GM18519 (cell line): ENCODE data around the gene SMIM29.
A peak's percentile ranks its signal among the peaks of the same experiment; 100 is the strongest.

Experiments used
- ATAC-seq: cut with Tn5 transposase; IDR thresholded peaks from one replicate; pipeline ENCODE4 v1.9.1; 2021; ENCODE audit warnings: mild to moderate bottlenecking, moderate library complexity; ENCODE audit not compliant: unreplicated experiment, low FRiP score

SMIM29 gene

DNA sequence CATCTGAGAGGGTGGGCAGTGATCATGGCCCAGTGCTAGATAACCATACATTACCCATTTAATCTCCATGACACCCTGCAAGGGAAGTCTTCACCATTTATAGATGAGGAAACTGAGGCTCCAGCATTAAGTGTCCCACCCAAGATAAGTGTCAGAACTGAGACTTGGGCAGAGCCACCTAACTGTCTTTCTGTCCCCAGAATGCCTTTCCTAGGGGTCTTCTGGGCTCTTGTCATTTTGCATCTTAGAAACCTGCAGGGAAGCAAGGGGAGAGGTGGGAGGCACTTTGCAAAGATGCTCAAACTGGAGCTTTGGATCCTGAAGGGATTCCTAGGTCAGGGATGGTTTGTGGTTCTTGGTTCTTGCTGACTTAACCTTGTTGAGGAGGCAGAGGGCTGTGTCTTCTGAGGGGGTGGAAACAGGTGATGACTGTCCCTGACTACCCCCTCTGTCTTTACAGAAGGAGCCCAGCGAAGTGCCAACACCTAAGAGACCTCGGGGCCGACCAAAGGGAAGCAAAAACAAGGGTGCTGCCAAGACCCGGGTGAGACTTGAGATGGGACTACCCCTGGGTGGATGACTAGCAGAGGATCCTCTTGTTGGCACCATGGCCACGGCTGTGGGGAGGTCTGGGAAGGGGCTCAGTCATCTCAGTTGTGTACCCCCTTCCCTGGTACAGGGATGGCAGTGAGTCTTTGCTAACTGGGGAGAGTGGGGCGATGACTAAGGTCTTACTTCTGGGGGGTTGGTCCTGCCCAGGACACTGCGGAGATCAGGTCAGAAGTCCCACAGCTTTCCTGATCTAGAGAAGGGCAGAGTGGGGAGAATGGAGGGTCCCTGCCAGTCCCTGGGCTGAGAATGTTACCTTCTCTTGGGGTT, 6.3 kb downstream of the SMIM29 start:
- ATAC-seq: no peak

DNA sequence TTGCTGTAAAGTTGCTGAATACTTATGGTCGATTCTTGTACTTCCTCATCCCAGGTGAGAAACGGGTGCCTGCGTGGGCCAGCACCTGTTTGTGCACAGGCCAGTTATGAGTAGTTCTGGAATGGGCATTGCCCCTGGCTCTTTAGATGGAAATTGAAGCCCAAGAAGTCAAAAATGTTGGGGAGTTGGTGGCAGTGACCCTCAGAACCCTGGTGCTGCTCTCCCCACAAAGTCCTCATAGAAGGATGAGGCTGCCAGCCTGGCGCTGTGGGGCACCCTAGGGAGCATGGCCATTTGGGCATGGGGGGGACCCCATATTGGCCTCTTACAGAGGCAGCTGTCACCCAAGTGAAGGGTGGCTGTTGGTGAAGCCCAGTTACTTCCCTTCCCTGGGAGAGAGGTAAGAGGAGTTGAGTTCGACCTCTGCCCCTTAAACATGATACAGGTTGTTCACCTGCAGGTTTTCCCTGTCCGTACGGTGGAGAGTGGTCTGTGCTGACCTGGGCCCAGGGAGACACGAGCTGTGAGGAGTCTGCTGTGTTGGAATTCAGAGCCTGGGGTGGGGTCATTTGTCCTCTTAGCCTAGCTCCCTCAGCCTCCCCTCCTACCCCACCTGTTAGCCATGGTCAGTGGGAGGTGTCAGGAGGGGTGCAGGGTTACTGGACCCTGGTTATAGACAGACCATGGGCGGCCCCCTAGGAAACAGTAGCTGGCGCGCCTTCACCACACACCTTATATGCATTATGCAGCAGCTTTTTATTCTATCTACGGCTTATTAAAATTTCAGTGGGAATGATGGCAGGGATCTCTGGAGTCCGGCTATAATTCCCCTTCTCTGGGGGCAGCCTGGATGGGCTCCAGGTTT, 7.2 kb downstream of the SMIM29 start:
- no peak for ATAC-seq

DNA sequence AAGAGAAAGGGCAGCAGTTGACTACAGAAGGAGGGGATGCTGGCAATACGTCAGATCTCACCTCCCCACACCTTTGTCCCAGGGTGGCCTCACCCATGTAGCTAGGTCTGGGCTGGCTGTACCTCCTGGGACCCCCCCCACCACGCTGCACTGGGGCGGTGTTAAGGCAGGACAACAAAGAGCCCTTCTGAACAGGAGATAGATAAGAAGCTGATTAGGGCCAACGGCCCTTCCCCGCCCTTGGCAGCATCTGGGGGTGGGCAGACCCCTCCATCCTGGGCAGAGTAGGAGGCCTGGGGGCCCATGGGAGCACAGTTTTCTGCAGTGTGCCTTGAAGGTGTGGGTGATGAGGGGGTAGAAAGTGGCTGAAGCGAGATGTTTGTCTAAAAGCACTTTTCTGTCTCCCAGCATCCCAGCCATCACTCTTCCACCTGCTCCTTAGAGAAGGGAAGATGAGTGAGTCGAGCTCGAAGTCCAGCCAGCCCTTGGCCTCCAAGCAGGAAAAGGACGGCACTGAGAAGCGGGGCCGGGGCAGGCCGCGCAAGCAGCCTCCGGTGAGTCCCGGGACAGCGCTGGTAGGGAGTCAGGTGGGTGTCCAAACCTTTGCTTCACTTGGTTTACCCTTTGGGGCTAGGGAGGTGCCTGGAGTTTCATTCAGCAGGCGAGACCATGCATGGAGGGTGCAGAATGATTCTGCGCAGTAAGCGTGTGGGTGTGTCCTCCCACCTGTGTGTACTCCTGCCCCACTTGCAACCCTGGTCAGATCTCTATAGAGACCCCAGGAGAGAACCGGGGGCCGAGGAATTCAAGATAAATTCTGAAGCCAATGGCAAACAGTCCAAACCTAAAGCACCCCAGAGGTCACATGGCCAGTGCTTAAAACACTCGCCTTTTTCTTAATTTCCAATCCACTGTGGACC, 8.2 kb downstream of the SMIM29 start:
- ATAC-seq: no peak

DNA sequence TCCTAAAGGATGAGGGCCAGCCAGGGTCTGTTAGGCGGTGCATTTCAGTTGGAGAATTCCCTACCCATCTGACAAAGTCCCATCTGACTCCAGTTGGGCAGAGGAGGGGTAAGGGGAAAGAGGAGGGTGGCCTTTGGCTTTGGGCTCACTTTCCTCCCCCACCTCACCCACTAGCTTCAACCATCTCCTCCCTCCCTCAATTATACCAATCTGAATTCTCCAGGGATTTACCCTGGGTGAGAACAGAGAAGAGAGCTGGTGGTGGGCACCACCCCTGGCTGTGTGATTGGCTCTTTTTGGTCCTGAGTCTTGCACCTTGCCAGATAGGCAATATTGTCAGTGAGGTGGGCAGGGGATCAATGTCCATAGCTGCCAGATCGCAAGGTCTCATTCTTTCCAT, 8.9 kb downstream of the SMIM29 start:
- ATAC-seq: no peak

DNA sequence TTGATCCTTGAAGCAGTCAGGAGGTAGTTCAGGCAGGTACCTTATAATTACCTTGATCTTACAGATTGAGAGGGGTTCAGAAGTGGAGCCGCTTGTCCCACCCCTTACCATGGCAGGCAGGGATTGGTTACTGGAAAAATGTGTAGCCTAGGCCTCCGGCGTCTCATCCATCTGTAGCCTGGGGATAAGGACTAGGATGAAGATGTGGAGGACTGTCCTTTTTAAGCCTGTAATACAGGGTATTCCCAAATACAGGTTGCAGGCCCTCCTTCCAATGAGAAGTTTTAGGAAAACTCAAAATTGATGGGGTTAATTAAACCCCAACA, 9.3 kb downstream of the SMIM29 start:
- ATAC-seq: no peak

DNA sequence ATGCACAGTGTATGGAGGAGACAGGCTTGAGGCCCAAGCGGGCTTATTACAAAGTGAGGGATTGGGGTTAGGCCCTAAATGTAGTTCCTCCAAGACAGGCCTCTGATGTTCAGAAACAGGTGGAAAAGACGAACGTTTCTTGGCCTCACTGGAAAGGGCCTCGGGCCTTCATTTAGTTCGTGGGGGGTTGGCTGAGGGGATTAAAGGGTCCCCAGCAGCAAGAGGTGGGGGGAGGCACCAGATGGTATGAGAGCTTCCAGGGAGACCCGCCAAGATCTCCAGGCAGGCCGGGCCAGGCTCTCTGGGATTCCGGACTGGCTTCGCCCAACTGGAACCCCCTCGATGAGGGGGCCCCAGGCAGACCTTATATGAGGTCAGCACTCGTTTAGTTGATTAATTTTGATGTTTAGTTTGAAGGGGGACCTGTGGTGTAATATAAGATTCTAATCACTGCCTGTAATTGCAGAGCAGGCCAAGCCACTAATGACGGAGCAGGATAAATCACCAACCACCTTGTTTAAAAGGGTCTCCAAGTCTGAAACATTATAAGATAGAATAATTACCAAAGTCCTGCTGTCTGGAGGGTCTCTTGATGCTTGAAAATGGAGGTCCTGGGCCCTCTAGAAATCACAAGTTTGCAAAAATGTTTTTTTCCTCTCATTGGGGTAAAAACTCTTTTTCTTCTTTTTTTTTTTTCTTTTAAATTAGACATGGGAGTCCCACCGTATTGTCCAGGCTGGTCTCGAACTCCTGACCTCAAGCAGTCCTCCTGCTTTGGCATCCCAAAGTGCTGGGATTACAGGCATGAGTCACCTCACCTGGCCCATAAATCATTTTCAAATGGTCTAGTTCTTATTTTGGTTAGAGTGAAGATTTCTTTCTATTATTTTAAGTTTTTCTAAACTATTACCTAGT, 10.0 kb downstream of the SMIM29 start:
- ATAC-seq: no peak

DNA sequence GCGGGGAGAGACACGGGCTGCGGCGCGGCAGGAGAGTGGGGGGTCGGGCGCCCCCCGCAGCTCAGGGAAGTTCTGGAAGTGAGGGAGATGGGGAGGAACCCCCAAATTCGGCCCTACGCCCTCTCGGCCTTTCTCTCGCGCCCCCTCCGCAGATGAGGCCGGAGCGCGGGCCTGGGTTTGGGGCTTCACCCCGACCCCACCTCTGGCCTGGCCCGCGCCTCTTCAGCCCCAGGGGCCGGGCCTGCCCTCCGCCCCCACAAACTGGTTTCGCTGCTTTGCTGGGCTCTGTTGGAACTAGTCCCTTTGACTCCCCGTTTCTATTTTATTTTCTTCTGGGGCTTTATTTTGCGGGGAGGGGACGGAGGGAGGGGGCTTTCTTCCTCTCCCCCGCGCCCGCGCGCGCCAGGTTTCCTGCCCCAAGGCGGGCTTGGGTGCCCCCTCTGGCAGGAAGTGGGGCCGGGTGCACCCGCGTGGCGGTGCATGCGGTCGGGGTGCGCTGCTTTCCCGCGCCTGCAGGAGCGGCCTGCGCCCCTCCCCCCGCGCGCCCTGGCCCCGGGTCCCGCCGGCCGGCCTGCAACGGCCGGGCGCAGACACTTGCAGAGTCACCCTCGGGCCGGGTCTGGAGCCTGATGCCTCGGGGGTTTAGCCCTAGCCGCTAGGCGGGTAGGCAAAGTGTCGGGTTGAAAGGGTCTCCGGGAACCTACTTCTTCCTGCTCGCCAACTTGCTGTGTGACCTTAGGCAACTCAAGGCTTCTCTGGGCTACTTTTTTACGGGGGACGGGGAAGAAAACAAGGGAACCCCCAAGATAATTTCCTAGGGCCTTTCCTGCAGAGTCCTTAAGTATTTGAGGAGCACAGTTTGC, 10.9 kb downstream of the SMIM29 start:
- no peak for ATAC-seq

DNA sequence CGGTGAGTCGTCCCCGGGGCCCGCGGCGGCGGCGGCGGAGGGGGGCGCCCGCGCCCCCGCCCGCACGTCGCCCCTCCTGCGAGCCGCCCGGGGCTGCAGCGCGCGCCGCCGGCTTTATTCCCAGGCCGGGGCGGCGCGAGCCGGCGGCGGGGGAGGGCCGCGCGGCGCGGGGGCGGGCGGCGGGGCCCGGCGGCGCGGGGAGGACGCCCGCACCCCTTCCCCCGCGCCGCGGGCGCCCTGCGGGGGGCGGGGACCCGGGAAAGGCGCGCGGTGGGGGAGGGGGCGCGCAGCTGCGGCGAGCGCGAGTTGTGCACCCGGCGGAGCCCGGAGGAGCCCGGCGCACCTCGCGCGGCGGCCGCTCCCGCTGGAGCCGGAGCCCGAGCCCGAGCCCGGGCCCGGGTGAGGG, 11.5 kb downstream of the SMIM29 start:
- ATAC-seq: peak; percentile 2

DNA sequence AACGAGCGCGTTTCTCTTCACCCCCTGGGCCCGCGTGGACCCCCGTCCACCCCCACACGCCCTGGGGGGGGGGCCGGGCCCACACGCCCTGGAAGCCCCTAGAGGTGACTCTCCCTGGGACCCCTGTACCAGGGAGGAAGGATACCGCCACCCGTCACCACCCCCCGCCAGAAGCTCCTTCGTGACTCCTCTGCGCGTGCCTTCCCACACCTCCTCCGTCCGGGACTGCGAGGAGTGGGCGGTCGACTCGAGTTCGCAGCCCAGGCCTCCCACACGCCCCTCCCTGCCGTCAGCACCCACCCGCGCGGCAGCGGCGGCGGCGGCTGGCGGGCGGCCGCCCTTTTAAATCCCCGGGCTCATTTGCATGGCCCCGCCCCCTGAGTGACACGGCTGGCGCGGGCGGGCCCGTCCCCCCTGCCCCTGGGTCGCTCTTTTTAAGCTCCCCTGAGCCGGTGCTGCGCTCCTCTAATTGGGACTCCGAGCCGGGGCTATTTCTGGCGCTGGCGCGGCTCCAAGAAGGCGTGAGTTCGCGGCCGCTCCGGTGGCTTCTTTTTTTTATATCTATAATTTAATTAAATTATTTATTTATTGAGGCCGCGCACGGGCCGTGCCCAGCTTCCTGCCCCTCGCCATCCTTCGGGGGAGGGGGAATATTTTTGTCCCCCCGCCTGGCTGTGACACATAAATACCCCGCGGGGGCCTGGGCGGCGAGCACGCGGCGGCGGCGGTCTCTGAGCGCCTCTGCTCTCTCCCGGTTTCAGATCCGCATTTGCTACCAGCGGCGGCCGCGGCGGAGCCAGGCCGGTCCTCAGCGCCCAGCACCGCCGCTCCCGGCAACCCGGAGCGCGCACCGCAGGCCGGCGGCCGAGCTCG, 12.1 kb downstream of the SMIM29 start, which contains the start of gene HMGA1:
HMGA1 (plus strand) TSS at position 431 of the 873 bp plus-strand sequence. CDS start 3,908 bp downstream, outside the sequence.
- ATAC-seq: peak; percentile 43

DNA sequence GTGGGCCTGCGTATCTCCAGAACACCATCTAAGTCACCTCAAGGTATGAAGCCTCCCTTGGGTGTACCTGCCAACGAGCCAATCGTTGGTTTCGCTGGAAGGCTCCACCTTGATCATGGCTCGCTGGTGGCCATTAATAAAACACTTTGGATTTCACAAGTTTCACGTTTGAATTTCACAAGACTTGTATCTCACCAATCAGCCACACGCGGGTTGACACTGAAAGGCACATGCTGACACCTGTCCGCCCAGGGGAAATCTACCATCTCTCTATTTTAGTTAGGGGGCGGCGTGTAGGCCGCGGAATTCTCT, 12.7 kb downstream of the SMIM29 start:
- ATAC-seq: peak; percentile 2

DNA sequence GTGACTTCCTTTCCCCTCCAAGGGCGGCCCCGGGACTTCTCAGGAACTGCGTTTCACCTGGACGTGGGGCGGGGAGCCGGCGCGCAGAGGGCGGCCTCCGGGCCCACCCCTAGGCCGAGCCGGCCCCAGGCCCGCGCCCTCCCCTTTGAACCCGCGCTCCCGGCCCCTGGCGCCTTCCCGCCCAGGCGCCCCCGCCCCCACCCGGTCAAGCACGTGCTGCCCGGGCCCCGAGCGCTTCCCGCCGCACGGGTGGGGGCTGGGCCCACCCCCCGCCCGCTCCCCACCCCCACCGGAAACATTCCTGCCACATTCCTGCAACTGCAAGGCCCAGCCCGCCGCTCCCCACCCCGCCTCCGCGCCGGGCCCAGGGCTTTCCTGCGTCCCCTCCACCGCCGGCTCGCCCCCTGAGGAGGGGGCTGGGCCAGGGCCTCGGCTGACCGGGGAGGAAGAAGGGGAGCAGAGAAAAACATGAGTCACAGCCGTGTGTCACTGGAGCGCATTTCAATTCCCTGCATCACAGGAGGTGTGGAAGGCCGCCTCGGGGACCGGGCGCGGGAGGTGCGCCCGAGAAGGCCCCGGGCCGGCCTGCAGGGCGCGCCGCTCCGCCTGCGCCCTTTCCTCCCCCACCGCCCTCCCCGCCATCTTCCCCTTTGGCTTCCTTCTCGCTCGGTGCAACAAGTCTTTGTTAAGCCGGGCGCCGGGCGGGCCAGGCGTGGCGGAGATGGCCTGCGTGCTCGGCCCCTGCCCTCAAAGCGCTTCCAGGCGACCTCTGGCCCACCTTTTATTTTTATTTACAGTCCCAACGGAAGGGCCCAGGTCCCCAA, 13.3 kb downstream of the SMIM29 start:
- no peak for ATAC-seq

DNA sequence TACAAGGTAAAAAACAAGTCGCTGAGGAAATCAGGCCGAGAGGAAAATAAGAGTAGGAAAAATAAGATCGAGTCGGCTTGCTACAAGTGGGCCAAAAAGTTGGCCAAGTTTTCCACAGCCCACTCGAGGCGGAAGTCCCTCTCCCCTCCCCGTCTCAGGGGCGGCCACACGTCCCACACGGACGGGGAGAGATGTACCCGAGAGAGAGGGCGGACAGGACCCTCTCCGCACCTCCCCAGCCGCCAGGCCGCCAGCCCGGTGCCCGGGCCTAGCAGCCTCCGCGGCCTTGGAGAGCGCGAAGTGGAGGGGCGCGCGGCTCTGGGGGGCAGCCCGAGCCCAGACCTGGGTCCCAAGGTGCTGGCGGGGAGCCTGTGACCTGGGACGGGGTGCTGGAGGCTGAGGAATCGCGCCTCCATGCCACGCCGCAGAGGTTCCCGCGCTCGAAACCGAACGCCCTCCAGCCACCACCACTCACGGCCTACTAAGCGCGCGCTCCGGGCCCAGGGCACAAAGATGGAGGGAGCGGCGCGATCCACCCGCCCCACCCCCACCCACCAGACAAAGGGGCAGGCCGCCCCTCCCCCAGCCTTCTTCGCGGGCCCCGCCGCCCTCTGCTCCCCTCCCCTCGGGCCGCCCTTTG, 14.0 kb downstream of the SMIM29 start:
- no peak for ATAC-seq

DNA sequence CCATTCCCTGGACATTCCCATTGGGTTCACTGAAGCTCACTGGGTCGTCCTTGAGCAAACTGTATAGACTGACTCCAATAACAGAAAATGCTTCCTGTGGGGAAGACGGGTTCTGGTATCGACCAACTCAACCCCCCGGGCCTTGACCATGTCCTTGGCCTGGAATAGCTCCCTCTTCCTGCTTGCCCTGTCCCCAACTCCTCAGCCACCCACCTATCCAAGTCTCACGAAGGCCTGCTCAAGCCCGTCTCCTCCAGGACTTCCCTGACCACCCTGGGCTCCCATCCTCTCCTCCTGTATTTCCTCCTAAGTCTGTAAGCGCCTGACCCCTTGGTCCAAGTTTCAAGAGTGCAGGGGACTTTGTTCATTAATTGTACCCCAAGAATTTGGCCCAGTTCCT, 14.9 kb downstream of the SMIM29 start:
- no peak for ATAC-seq

DNA sequence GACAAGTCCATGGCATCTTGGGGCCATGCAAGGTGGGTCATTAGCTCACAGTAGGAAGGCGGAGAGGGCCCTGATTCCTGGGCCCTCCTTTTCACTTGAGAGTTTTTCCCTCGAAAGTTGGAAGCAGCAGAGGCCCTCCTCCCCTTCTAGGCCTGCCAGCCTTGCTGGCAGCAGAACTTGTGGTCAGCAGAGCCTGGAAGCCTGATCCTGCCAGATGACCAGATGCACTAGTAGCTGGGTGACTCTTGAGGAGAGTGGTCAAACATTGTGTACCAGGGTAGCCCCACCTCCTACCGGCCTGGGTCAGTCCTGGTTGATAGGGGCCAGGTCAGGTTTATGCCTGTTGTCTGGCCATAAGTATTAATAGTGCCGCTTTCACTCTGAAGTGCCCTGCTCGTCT, 15.9 kb downstream of the SMIM29 start:
- no peak for ATAC-seq

DNA sequence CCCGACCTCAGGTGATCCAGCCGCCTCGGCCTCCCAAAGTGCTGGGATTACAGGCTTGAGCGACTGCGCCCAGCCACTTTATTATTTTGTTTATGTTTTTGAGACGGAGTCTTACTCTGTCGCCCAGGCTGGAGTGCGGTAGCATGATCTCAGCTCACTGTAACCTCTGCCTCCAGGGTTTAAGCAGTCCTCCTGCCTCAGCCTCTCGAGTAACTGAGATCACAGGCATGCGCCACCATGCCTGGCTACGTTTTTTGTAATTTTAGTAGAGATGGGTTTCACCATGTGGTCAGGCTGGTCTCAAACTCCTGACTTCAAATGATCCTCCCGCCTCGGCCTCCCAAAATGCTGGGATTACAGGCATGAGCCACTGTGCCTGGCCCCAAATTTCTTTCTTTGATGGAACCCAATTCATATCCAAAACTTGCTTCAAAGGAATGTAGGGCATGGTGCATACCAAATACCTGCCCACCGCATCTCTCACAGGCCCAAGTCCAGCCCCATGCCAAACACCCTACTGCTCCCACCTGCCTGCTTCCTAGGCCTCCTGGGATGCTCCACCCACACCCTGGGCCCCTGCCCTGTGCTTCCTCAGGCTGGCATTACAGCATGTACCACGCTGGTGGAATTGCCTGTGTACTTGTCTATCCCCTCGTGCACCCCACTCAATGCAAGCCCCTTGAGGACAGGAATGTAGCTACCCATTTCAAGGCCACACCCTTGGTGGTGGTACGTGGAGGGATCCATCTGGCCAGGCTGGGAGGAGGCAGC, 17.1 kb downstream of the SMIM29 start:
- no peak for ATAC-seq
